Measurements from ENCODE around the gene ERBB4. TPM values are rescaled to one million over a fixed set of nuclear protein-coding genes. Genes with fewer than 3 reads are reported as not detected.

Gene ERBB4
- total RNA-seq, 1 experiment from 2014 or later, result 0.04 TPM

DNA sequence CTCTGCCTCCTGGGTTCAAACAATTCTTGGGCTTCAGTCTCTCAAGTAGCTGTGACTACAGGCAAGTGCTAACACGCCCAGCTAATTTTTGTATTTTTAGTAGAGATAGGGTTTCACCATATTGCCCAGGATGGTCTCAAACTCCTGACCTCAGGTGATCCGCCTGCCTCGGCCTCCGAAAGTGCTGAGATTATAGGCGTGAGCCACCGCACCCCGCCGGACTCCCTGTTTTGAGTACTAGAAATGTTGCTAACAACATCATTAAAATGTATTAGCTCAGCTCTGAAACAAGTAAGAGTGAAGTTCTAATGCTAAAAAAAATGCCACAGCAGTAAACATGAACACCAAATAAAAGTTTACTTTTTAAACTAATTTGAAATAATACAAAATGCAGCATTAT, 1044.5 kb downstream of the ERBB4 start:
- Histone ChIP-seq H2BK12ac (ENCODE audit: insufficient read length, low read depth, low read length) (no peak overlapping the region), H3K4ac (ENCODE audit: low read depth, low read length) (no peak overlapping the region), H3K9ac (ENCODE audit: extremely low read depth, insufficient read length, low read length) (no peak overlapping the region), H2BK5ac (ENCODE audit: insufficient read length, low read length) (no peak overlapping the region), H4K91ac (ENCODE audit: insufficient read length, low read depth, low read length) (no peak overlapping the region), H2BK15ac (ENCODE audit: low read depth, low read length) (no peak overlapping the region), H4K5ac (ENCODE audit: insufficient read length, low read depth, low read length) (no peak overlapping the region), H4K8ac (replicated peaks; ENCODE audit: insufficient read length, low read depth, low read length) (no peak overlapping the region), H2AK5ac (ENCODE audit: insufficient read length, low read length) (no peak overlapping the region), H3K23ac (ENCODE audit: insufficient read length, low read depth, low read length) (no peak overlapping the region), H3K27me3 (ENCODE audit: insufficient read depth, low read length) (no peaks in the 10 kb centered on the region), H3T11ph (ENCODE audit: low read length) (no peak overlapping the region), H3K4me1 (ENCODE audit: insufficient read depth, low read length) (peaks cover 3% of the 10 kb centered on the region), H3K14ac (ENCODE audit: insufficient read depth, low read length) (no peak overlapping the region), H3K56ac (ENCODE audit: insufficient read length, low read depth, low read length) (no peak overlapping the region), H3K79me2 (ENCODE audit: insufficient read depth, low read length) (no peaks in the 10 kb centered on the region), H2AFZ (ENCODE audit: low read length) (no peak overlapping the region), H3K18ac (ENCODE audit: insufficient read length, low read depth, low read length) (no peak overlapping the region), H3K27ac (ENCODE audit: insufficient read length, low read depth, low read length) (no peak overlapping the region), H3K9me3 (ENCODE audit: control insufficient read depth, low read depth, low read length) (no peaks in the 10 kb centered on the region), H3K23me2 (ENCODE audit: insufficient read length, low read depth, low read length, poor library complexity, severe bottlenecking) (no peaks in the 10 kb centered on the region), H2BK20ac (ENCODE audit: low read depth, low read length, poor library complexity, severe bottlenecking) (no peak overlapping the region), H3K79me1 (ENCODE audit: insufficient read depth, low read depth, low read length, poor library complexity, severe bottlenecking) (no peaks in the 10 kb centered on the region), H2BK120ac (ENCODE audit: low read depth, low read length, poor library complexity, severe bottlenecking) (no peak overlapping the region), H3K4me2 (ENCODE audit: insufficient read depth, insufficient read length, low read length) (no peak overlapping the region), H4K20me1 (ENCODE audit: control insufficient read depth, insufficient read depth, insufficient read length) (no peaks in the 10 kb centered on the region)
- H3K27ac Mint-ChIP-seq, result no peak overlapping the region
- DNase-seq, result no peak
- no peaks in the 10 kb centered on the region for H3K36me3 Mint-ChIP-seq (ENCODE audit: insufficient read depth in 1 of 3, low read depth in 3 of 3)
- peaks cover 13 to 14% of the 10 kb centered on the region in 2 experiments for H3K4me1 Mint-ChIP-seq
- no peak overlapping the region for H3K4me3 Mint-ChIP-seq
- TF ChIP-seq, protein P1, sequence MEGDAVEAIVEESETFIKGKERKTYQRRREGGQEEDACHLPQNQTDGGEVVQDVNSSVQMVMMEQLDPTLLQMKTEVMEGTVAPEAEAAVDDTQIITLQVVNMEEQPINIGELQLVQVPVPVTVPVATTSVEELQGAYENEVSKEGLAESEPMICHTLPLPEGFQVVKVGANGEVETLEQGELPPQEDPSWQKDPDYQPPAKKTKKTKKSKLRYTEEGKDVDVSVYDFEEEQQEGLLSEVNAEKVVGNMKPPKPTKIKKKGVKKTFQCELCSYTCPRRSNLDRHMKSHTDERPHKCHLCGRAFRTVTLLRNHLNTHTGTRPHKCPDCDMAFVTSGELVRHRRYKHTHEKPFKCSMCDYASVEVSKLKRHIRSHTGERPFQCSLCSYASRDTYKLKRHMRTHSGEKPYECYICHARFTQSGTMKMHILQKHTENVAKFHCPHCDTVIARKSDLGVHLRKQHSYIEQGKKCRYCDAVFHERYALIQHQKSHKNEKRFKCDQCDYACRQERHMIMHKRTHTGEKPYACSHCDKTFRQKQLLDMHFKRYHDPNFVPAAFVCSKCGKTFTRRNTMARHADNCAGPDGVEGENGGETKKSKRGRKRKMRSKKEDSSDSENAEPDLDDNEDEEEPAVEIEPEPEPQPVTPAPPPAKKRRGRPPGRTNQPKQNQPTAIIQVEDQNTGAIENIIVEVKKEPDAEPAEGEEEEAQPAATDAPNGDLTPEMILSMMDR (conservative IDR thresholded peaks at IDR 0.05), result no peak
- no peaks in the 10 kb centered on the region for H3K27me3 Mint-ChIP-seq (ENCODE audit: low read depth)
- H3K9me3 Mint-ChIP-seq, result no peaks in the 10 kb centered on the region
- no CpG with 5 or more reads among the region's 8 CpGs for WGBS (ENCODE audit: extremely low coverage, insufficient read length, low lambda C conversion rate)

Data from H9 (cell line).